Thyroid gland (tissue), 4 donors: ENCODE data around the gene SVIL.

Experiments
- POLR2A ChIP-seq, 2 donors: fragments of 450-650 bp; IDR thresholded peaks; one replicate each; pipeline ENCODE4 v1.6.1; 2017; ENCODE audit warnings: antibody characterized with exemption in 2 of 2, mild to moderate bottlenecking in 2 of 2, moderate library complexity in 1 of 2
- TF ChIP-seq, protein P1 (sequence below), 6 experiments: fragments of 200-600 bp in 3 of 6; fragments of 450-650 bp in 3 of 6; sonication (generic) in 3 of 6; IDR thresholded peaks; one replicate each; pipeline ENCODE4 v1.5.1; 2016 to 2019; ENCODE audit warnings: antibody characterized with exemption in 6 of 6, mild to moderate bottlenecking in 2 of 6, inconsistent platforms in 1 of 6, moderate library complexity in 1 of 6

DNA sequence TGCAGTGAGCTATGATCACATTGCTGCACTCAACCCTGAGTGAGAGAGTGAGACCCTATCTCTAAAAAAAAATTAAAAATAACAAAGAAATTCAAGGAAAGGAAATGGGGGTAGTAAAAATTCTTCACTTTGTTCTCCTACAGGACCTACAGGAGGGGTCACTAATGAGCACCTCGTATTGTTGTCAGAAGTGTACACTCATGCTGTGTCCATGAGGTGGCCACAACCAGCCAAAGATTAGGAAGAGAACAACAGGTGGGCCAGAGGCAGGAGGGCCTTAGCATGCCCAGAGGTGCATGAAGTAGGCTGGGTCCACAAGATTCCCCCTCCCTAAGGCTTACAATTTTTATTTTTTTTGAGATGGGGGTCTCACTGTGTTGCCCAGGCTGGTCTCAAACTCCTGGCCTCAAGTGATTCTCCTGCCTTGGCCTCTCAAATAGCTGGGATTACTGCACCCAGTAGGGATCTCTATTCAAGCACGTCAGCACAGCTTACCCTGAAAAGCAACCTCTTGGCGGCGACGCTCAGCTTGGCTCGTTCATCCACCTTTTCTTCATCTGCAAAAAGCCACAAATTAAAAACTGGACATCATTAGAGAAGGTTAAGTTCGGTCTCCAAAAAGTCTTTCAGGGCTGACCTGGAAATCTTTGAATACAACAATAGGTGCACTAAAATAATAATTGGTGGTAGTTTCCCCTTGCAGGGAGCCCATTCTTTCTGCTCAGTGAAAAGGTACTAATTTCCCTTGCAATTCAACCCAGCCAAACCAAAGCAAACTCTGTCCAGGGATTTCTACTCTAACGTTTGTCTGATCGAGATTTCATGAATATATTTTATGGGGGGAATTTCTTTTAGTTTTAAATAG, 104.4 kb downstream of the SVIL start:
- TF ChIP-seq, protein P1, sequence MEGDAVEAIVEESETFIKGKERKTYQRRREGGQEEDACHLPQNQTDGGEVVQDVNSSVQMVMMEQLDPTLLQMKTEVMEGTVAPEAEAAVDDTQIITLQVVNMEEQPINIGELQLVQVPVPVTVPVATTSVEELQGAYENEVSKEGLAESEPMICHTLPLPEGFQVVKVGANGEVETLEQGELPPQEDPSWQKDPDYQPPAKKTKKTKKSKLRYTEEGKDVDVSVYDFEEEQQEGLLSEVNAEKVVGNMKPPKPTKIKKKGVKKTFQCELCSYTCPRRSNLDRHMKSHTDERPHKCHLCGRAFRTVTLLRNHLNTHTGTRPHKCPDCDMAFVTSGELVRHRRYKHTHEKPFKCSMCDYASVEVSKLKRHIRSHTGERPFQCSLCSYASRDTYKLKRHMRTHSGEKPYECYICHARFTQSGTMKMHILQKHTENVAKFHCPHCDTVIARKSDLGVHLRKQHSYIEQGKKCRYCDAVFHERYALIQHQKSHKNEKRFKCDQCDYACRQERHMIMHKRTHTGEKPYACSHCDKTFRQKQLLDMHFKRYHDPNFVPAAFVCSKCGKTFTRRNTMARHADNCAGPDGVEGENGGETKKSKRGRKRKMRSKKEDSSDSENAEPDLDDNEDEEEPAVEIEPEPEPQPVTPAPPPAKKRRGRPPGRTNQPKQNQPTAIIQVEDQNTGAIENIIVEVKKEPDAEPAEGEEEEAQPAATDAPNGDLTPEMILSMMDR (IDR thresholded peaks at IDR 0.05), result no peak
- TF ChIP-seq POLR2A (IDR thresholded peaks at IDR 0.05), result no peak
